ENCODE measurements around the gene CAPN5. TPM values are rescaled to one million over a fixed set of nuclear protein-coding genes. Genes with fewer than 3 reads are reported as not detected.

Gene CAPN5
- total RNA-seq, 1 experiment from 2014 or later, result 27.4 TPM

DNA sequence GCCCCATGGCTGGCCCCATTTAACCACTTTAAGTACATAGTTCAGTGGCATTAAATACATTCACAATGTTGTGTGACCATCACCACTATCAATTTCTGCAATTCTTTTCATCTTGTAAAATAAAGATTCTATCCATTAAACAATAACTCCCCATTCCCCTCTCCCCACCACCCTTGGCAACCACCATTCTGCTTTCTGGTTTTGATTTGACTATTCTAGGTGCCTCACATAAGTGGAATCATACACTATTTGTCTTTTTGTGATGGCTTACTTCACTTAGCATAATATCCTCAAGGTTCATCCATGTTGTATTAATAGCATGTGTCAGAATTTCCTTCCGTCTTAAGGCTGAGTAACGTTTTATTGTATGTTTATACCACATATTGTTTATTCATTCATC lies 68.3 kb downstream of the CAPN5 start:
- ATAC-seq (no peak), DNase-seq (ENCODE audit: low spot score) (no peak)
- no peak overlapping the region for H3K4me3 Mint-ChIP-seq
- no peaks in the 10 kb centered on the region for H3K36me3 Mint-ChIP-seq
- POLR2A ChIA-PET, result interaction anchor here (0.6 kb wide), 1 partner anchor 199 kb away, joined by 3 read pairs; no protein-coding TSS in a partner anchor
- H3K27me3 Mint-ChIP-seq (ENCODE audit: low read depth), result no peaks in the 10 kb centered on the region; the same call in 1 of the 2 replicates
- CTCF ChIA-PET, result interaction anchor here (2.3 kb wide), 1 partner anchor 53 kb away, joined by 9 read pairs; no protein-coding TSS in a partner anchor
- TF ChIP-seq CREM (CRISPR knock-in tag; IDR thresholded peaks at IDR 0.05) (no peak), ERG (CRISPR knock-in tag; IDR thresholded peaks at IDR 0.05) (no peak), GABPB1 (CRISPR knock-in tag; IDR thresholded peaks at IDR 0.05) (no peak), ZBTB21 (CRISPR knock-in tag; IDR thresholded peaks at IDR 0.05; ENCODE audit: borderline replicate concordance) (no peak), E2F1 (CRISPR knock-in tag; IDR thresholded peaks at IDR 0.05) (no peak), FOXK1 (CRISPR knock-in tag; IDR thresholded peaks at IDR 0.05) (no peak), ZNF263 (CRISPR knock-in tag; IDR thresholded peaks at IDR 0.05; ENCODE audit: low read depth) (no peak), SMAD4 (CRISPR knock-in tag; IDR thresholded peaks at IDR 0.05) (no peak)
- TF ChIP-seq, protein P1, sequence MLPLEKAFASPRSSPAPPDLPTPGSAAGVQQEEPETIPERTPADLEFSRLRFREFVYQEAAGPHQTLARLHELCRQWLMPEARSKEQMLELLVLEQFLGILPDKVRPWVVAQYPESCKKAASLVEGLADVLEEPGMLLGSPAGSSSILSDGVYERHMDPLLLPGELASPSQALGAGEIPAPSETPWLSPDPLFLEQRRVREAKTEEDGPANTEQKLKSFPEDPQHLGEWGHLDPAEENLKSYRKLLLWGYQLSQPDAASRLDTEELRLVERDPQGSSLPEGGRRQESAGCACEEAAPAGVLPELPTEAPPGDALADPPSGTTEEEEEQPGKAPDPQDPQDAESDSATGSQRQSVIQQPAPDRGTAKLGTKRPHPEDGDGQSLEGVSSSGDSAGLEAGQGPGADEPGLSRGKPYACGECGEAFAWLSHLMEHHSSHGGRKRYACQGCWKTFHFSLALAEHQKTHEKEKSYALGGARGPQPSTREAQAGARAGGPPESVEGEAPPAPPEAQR (CRISPR knock-in tag; IDR thresholded peaks at IDR 0.05), result no peak
- TF ChIP-seq, protein P2, sequence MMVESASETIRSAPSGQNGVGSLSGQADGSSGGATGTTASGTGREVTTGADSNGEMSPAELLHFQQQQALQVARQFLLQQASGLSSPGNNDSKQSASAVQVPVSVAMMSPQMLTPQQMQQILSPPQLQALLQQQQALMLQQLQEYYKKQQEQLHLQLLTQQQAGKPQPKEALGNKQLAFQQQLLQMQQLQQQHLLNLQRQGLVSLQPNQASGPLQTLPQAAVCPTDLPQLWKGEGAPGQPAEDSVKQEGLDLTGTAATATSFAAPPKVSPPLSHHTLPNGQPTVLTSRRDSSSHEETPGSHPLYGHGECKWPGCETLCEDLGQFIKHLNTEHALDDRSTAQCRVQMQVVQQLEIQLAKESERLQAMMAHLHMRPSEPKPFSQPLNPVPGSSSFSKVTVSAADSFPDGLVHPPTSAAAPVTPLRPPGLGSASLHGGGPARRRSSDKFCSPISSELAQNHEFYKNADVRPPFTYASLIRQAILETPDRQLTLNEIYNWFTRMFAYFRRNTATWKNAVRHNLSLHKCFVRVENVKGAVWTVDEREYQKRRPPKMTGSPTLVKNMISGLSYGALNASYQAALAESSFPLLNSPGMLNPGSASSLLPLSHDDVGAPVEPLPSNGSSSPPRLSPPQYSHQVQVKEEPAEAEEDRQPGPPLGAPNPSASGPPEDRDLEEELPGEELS (CRISPR knock-in tag; IDR thresholded peaks at IDR 0.05), result no peak
- H3K9me3 Mint-ChIP-seq, result no peaks in the 10 kb centered on the region
- peaks cover 6% of the 10 kb centered on the region for H3K4me1 Mint-ChIP-seq
- H3K27ac Mint-ChIP-seq, result no peak overlapping the region

- ChIA-PET POLR2A (no interaction called here), CTCF (interaction anchor here (1.6 to 2.3 kb wide), 2 partner anchors 8 to 52 kb away, joined by 9 to 15 read pairs; partner anchors contain the start of gene MYO7A)
- Mint-ChIP-seq H3K4me1 (peaks cover 13% of the 10 kb centered on the region), H3K27me3 (ENCODE audit: low read depth) (no peaks in the 10 kb centered on the region; the same call in 1 of the 2 replicates), H3K27ac (no peak overlapping the region), H3K9me3 (no peaks in the 10 kb centered on the region), H3K36me3 (no peaks in the 10 kb centered on the region), H3K4me3 (no peak overlapping the region)
- no peak for TF ChIP-seq HMGA2 (CRISPR knock-in tag; IDR thresholded peaks at IDR 0.05)
- no peak for TF ChIP-seq PRRX2 (CRISPR knock-in tag; IDR thresholded peaks at IDR 0.05)
- TF ChIP-seq NR3C1 (CRISPR knock-in tag; conservative IDR thresholded peaks at IDR 0.05; ENCODE audit: low read depth), result no peak
- DNase-seq (ENCODE audit: low spot score) (no peak), ATAC-seq (no peak)
These were observed 69.3 kb downstream of the CAPN5 start for GRCh38 chr11:77136074-77136473.

GRCh38 chr11:77136784-77137420 lies 70.1 kb downstream of the CAPN5 start:
- Mint-ChIP-seq H3K27ac (no peak overlapping the region), H3K4me1 (peaks cover 13% of the 10 kb centered on the region), H3K4me3 (no peak overlapping the region), H3K9me3 (no peaks in the 10 kb centered on the region), H3K36me3 (no peaks in the 10 kb centered on the region), H3K27me3 (ENCODE audit: low read depth) (no peaks in the 10 kb centered on the region; the same call in 1 of the 2 replicates)
- CTCF ChIA-PET, result interaction anchor here (0.8 to 2.3 kb wide), 3 partner anchors 9 to 51 kb away, joined by 3 to 15 read pairs (median 9); partner anchors contain the start of gene MYO7A
- POLR2A ChIA-PET, result no interaction called here
- DNase-seq (ENCODE audit: low spot score) (no peak), ATAC-seq (no peak; the same call in 1 of the 2 replicates)
- no peak for TF ChIP-seq STAT6 (CRISPR knock-in tag; conservative IDR thresholded peaks at IDR 0.05; ENCODE audit: low read depth)
- no peak for TF ChIP-seq FOXJ3 (CRISPR knock-in tag; IDR thresholded peaks at IDR 0.05; ENCODE audit: borderline replicate concordance)
- TF ChIP-seq ZNF425 (CRISPR knock-in tag; conservative IDR thresholded peaks at IDR 0.05), result no peak
- no peak for TF ChIP-seq CREM (CRISPR knock-in tag; IDR thresholded peaks at IDR 0.05)
- no peak for TF ChIP-seq SMAD3 (CRISPR knock-in tag; IDR thresholded peaks at IDR 0.05; ENCODE audit: borderline replicate concordance)
- TF ChIP-seq NFYB (CRISPR knock-in tag; conservative IDR thresholded peaks at IDR 0.05; ENCODE audit: low read depth), result no peak
- TF ChIP-seq ELF4 (CRISPR knock-in tag; IDR thresholded peaks at IDR 0.05; ENCODE audit: low read depth), result no peak
- TF ChIP-seq MYBL2 (CRISPR knock-in tag; IDR thresholded peaks at IDR 0.05), result no peak
